Nephron progenitor cell (in vitro differentiated cells): Measurements from ENCODE around the gene GIMAP7.

Experiments used
- DNase-seq: peaks from one replicate; pipeline ENCODE4 v3.0.0; 2021
- H3K27ac Mint-ChIP-seq: 2 replicates; pipeline ENCODE4 v1.8.0; 2021; ENCODE audit warnings: mild to moderate bottlenecking, moderate library complexity, mixed read lengths
- H3K27me3 Mint-ChIP-seq: 2 replicates; pipeline ENCODE4 v1.8.0; 2021; ENCODE audit warnings: mild to moderate bottlenecking, low read depth, mixed read lengths; ENCODE audit not compliant: poor library complexity
- H3K36me3 Mint-ChIP-seq: 2 replicates; pipeline ENCODE4 v1.8.0; 2021; ENCODE audit warnings: low read depth, mixed read lengths
- H3K4me1 Mint-ChIP-seq: 2 replicates; pipeline ENCODE4 v1.8.0; 2021; ENCODE audit warnings: mixed read lengths
- H3K4me3 Mint-ChIP-seq: 2 replicates; pipeline ENCODE4 v1.8.0; 2021; ENCODE audit warnings: mild to moderate bottlenecking, moderate library complexity, mixed read lengths
- H3K9me3 Mint-ChIP-seq: 2 replicates; pipeline ENCODE4 v1.8.0; 2021; ENCODE audit warnings: mild to moderate bottlenecking, moderate library complexity, mixed read lengths
- CTCF ChIP-seq: fragments of 200-600 bp; sonication (generic); IDR thresholded peaks from 2 replicates; pipeline ENCODE4 v1.5.0; 2021; ENCODE audit warnings: antibody characterized with exemption

Gene GIMAP7

GRCh38 chr7:150503155-150503554, 11.5 kb upstream of the GIMAP7 start:
- no peaks in the 10 kb centered on the region for H3K36me3 Mint-ChIP-seq
- TF ChIP-seq CTCF, result no peak

GRCh38 chr7:150503581-150503980, 11.1 kb upstream of the GIMAP7 start:
- Mint-ChIP-seq H3K9me3 (peaks cover 26% of the 10 kb centered on the region), H3K27ac (no peak overlapping the region), H3K4me1 (no peaks in the 10 kb centered on the region), H3K4me3 (no peak overlapping the region), H3K36me3 (no peaks in the 10 kb centered on the region), H3K27me3 (peaks cover 3% of the 10 kb centered on the region)
- no peak for DNase-seq
- TF ChIP-seq CTCF, result no peak

More at GRCh38 chr7:150503155-150503554, 11.5 kb upstream of the GIMAP7 start:
- H3K4me3 Mint-ChIP-seq, result no peak overlapping the region
- peaks cover 3% of the 10 kb centered on the region for H3K27me3 Mint-ChIP-seq
- H3K27ac Mint-ChIP-seq, result no peak overlapping the region
- no peaks in the 10 kb centered on the region for H3K4me1 Mint-ChIP-seq
- DNase-seq, result no peak
- peaks cover 28% of the 10 kb centered on the region for H3K9me3 Mint-ChIP-seq

GRCh38 chr7:150507947-150508602, 6.6 kb upstream of the GIMAP7 start:
- H3K9me3 Mint-ChIP-seq, result peaks cover 13% of the 10 kb centered on the region
- TF ChIP-seq CTCF, result no peak
- no peak overlapping the region for H3K27ac Mint-ChIP-seq
- no peaks in the 10 kb centered on the region for H3K4me1 Mint-ChIP-seq
- no peaks in the 10 kb centered on the region for H3K36me3 Mint-ChIP-seq
- peaks cover 3% of the 10 kb centered on the region for H3K27me3 Mint-ChIP-seq
- H3K4me3 Mint-ChIP-seq, result no peak overlapping the region
- no peak for DNase-seq

- peaks cover 13% of the 10 kb centered on the region for H3K9me3 Mint-ChIP-seq
- TF ChIP-seq CTCF, result no peak
Observed at GRCh38 chr7:150511048-150511447, 3.6 kb upstream of the GIMAP7 start.

GRCh38 chr7:150513758-150514157, 914 bp upstream of the GIMAP7 start:
- Mint-ChIP-seq H3K27me3 (peaks cover 4% of the 10 kb centered on the region), H3K36me3 (no peaks in the 10 kb centered on the region), H3K4me1 (no peaks in the 10 kb centered on the region), H3K27ac (no peak overlapping the region), H3K4me3 (no peak overlapping the region), H3K9me3 (peaks cover 13% of the 10 kb centered on the region)
- DNase-seq, result no peak
- TF ChIP-seq CTCF, result no peak

More at GRCh38 chr7:150511048-150511447, 3.6 kb upstream of the GIMAP7 start:
- H3K27me3 Mint-ChIP-seq, result peaks cover 4% of the 10 kb centered on the region
- H3K4me1 Mint-ChIP-seq, result no peaks in the 10 kb centered on the region
- no peak for DNase-seq
- H3K36me3 Mint-ChIP-seq, result no peaks in the 10 kb centered on the region
- no peak overlapping the region for H3K4me3 Mint-ChIP-seq
- H3K27ac Mint-ChIP-seq, result no peak overlapping the region
